Stimulated activated CD4-positive, alpha-beta T cell treated with anti-CD3 and anti-CD28 coated beads, Interleukin-2, amount 100 ng/mL, for 4 hours (primary cell): ENCODE measurements around the gene SIT1.
"Not testable (repeated sequence)": the region's sequence is repeated elsewhere in the genome, so short reads cannot be mapped to it uniquely, and the experiment has no call there.

Experiments
- DNase-seq: peaks from one replicate; pipeline ENCODE4 v3.0.0-alpha.2; 2020; ENCODE audit warnings: low read depth

SIT1 gene

GRCh38 chr9:35637427-35637955, 13.2 kb downstream of the SIT1 start:
- not testable (repeated sequence) for DNase-seq

- DNase-seq = not testable (repeated sequence)
Measured at GRCh38 chr9:35636877-35637246, 13.9 kb downstream of the SIT1 start.

- DNase-seq = no peak
Measured at GRCh38 chr9:35636135-35636876, 14.4 kb downstream of the SIT1 start.

GRCh38 chr9:35635730-35636129, 15.0 kb downstream of the SIT1 start:
- DNase-seq = no peak

GRCh38 chr9:35629597-35629996, 21.1 kb downstream of the SIT1 start:
- DNase-seq = no peak

GRCh38 chr9:35628389-35628991, 22.2 kb downstream of the SIT1 start:
- DNase-seq = no peak

GRCh38 chr9:35627575-35627974, 23.2 kb downstream of the SIT1 start:
- no peak for DNase-seq

GRCh38 chr9:35619800-35620158, 31.0 kb downstream of the SIT1 start:
- no peak for DNase-seq

- DNase-seq = no peak
Measured at GRCh38 chr9:35618854-35619799, 31.6 kb downstream of the SIT1 start.

- DNase-seq = no peak
Measured at GRCh38 chr9:35618325-35618727, 32.4 kb downstream of the SIT1 start, which contains the start of gene CD72. TSS of gene CD72 (minus strand) at chr9:35618413. CDS start at chr9:35618303, 110 bp downstream.

GRCh38 chr9:35617548-35617947, 33.2 kb downstream of the SIT1 start:
- no peak for DNase-seq

GRCh38 chr9:35616681-35617459, 33.9 kb downstream of the SIT1 start:
- peak; percentile 44 for DNase-seq

- DNase-seq = no peak
Measured at GRCh38 chr9:35615981-35616680, 34.6 kb downstream of the SIT1 start.

GRCh38 chr9:35612843-35613242, 37.9 kb downstream of the SIT1 start:
- DNase-seq = no peak

- DNase-seq = not testable (repeated sequence)
Measured at GRCh38 chr9:35612066-35612465, 38.7 kb downstream of the SIT1 start.

- DNase-seq = peak; percentile 42
Measured at GRCh38 chr9:35611230-35611797, 39.4 kb downstream of the SIT1 start.

GRCh38 chr9:35609820-35610163, 40.9 kb downstream of the SIT1 start:
- DNase-seq = no peak

- no peak for DNase-seq
Measured at GRCh38 chr9:35609001-35609819, 41.5 kb downstream of the SIT1 start.

- no peak for DNase-seq
Measured at GRCh38 chr9:35608221-35608620, 42.5 kb downstream of the SIT1 start.

GRCh38 chr9:35606726-35607125, 44.0 kb downstream of the SIT1 start:
- no peak for DNase-seq
